Adipocyte (in vitro differentiated cells): ENCODE data around the gene EOGT.

Experiments used
- DNase-seq: peaks from one replicate; pipeline ENCODE4 v3.0.0-alpha.2; 2015; ENCODE audit warnings: low read depth
- H3K27me3 ChIP-seq: replicated peaks from 2 replicates; pipeline ENCODE4 v1.7.0; 2013; ENCODE audit warnings: mild to moderate bottlenecking, low read length, moderate library complexity; ENCODE audit not compliant: control insufficient read depth, insufficient read depth
- H3K36me3 ChIP-seq: 2 replicates; pipeline ENCODE4 v1.7.0; 2013; ENCODE audit warnings: low read length, mild to moderate bottlenecking, moderate library complexity; ENCODE audit not compliant: control insufficient read depth, insufficient read depth, severe bottlenecking
- H3K4me1 ChIP-seq: 2 replicates; pipeline ENCODE4 v1.7.0; 2013; ENCODE audit warnings: mild to moderate bottlenecking, low read length, moderate library complexity; ENCODE audit not compliant: control insufficient read depth, insufficient read depth
- H3K4me3 ChIP-seq: 2 replicates; pipeline ENCODE4 v1.7.0; 2013; ENCODE audit warnings: mild to moderate bottlenecking, low read length, moderate library complexity
- H3K9ac ChIP-seq: 2 replicates; pipeline ENCODE4 v1.7.0; 2013; ENCODE audit warnings: mild to moderate bottlenecking, low read length, moderate library complexity
- H3K9me3 ChIP-seq: 2 replicates; pipeline ENCODE4 v1.7.0; 2013; ENCODE audit warnings: mild to moderate bottlenecking, low read length, moderate library complexity; ENCODE audit not compliant: control insufficient read depth

EOGT gene

GRCh38 chr3:68953816-68954444, 59.6 kb downstream of the EOGT start:
- H3K4me3 ChIP-seq, result no peak overlapping the region

GRCh38 chr3:68945225-68945624, 68.3 kb downstream of the EOGT start:
- no peak overlapping the region for H3K9ac ChIP-seq

More at GRCh38 chr3:68953816-68954444, 59.6 kb downstream of the EOGT start:
- H3K9me3 ChIP-seq, result no peaks in the 10 kb centered on the region
- H3K9ac ChIP-seq, result no peak overlapping the region
- no peaks in the 10 kb centered on the region for H3K36me3 ChIP-seq
- no peak for DNase-seq
- peaks cover 11% of the 10 kb centered on the region for H3K27me3 ChIP-seq
- H3K4me1 ChIP-seq, result no peaks in the 10 kb centered on the region

GRCh38 chr3:68943753-68944500, 69.6 kb downstream of the EOGT start:
- Histone ChIP-seq H3K9ac (no peak overlapping the region), H3K9me3 (no peaks in the 10 kb centered on the region), H3K27me3 (no peaks in the 10 kb centered on the region), H3K4me1 (no peaks in the 10 kb centered on the region), H3K36me3 (no peaks in the 10 kb centered on the region), H3K4me3 (no peak overlapping the region)
- DNase-seq, result no peak

More at GRCh38 chr3:68945225-68945624, 68.3 kb downstream of the EOGT start:
- Histone ChIP-seq H3K27me3 (no peaks in the 10 kb centered on the region), H3K4me3 (no peak overlapping the region), H3K36me3 (no peaks in the 10 kb centered on the region), H3K4me1 (no peaks in the 10 kb centered on the region), H3K9me3 (no peaks in the 10 kb centered on the region)
- DNase-seq, result no peak

- Histone ChIP-seq H3K9me3 (no peaks in the 10 kb centered on the region), H3K9ac (no peak overlapping the region), H3K27me3 (peaks cover 9% of the 10 kb centered on the region), H3K36me3 (no peaks in the 10 kb centered on the region), H3K4me3 (no peak overlapping the region), H3K4me1 (no peaks in the 10 kb centered on the region)
- DNase-seq, result no peak
These were observed 72.4 kb downstream of the EOGT start for GRCh38 chr3:68941055-68941454.

GRCh38 chr3:68936856-68937255, 76.6 kb downstream of the EOGT start:
- no peak for DNase-seq
- H3K27me3 ChIP-seq, result peaks cover 44% of the 10 kb centered on the region
- H3K4me1 ChIP-seq, result no peaks in the 10 kb centered on the region
- no peaks in the 10 kb centered on the region for H3K36me3 ChIP-seq
- H3K9me3 ChIP-seq, result no peaks in the 10 kb centered on the region
- H3K9ac ChIP-seq, result no peak overlapping the region
- no peak overlapping the region for H3K4me3 ChIP-seq

GRCh38 chr3:68935778-68936177, 77.7 kb downstream of the EOGT start:
- DNase-seq, result no peak
- Histone ChIP-seq H3K9ac (no peak overlapping the region), H3K9me3 (no peaks in the 10 kb centered on the region), H3K4me1 (no peaks in the 10 kb centered on the region), H3K4me3 (no peak overlapping the region), H3K36me3 (no peaks in the 10 kb centered on the region), H3K27me3 (peaks cover 54% of the 10 kb centered on the region)

GRCh38 chr3:68931406-68932149, 81.9 kb downstream of the EOGT start:
- Histone ChIP-seq H3K27me3 (peaks cover 65% of the 10 kb centered on the region), H3K9ac (no peak overlapping the region), H3K4me3 (no peak overlapping the region), H3K36me3 (no peaks in the 10 kb centered on the region), H3K4me1 (no peaks in the 10 kb centered on the region), H3K9me3 (no peaks in the 10 kb centered on the region)
- DNase-seq, result no peak
